ENCODE measurements around the gene IKZF1.

- TF ChIP-seq MYC (IDR thresholded peaks at IDR 0.05; ENCODE audit: low read depth, low read length) (no peak), MYC (CRISPR knock-in tag; IDR thresholded peaks at IDR 0.05; ENCODE audit: borderline replicate concordance, low read depth) (no peak), FOXJ3 (CRISPR knock-in tag; IDR thresholded peaks at IDR 0.05) (no peak), GTF2F1 (IDR thresholded peaks at IDR 0.05; ENCODE audit: low read depth, low read length) (no peak), CTCF (IDR thresholded peaks at IDR 0.05 in 2 of 3, conservative IDR thresholded peaks at IDR 0.05 in 1 of 3; ENCODE audit: insufficient read depth in 2 of 3, low read depth in 1 of 3, low read length in 3 of 3) (no peak), NBN (IDR thresholded peaks at IDR 0.05; ENCODE audit: low read depth) (no peak)
Observed at GRCh38 chr7:50274361-50274760, 30.2 kb upstream of the IKZF1 start.
